ACC112 (cell line): Measurements from ENCODE around the gene TIMM10B.

Source experiments
- H2AFZ ChIP-seq: fragments of 200-600 bp; sonication (generic); one replicate; pipeline ENCODE4 v1.6.0; 2017; ENCODE audit warnings: antibody characterized with exemption, low read length; ENCODE audit not compliant: unreplicated experiment
- H3K27ac ChIP-seq: fragments of 200-600 bp; sonication (generic); 2 replicates; pipeline ENCODE4 v1.5.1; 2014; ENCODE audit warnings: low read depth, mild to moderate bottlenecking, antibody characterized with exemption, low read length, moderate library complexity
- H3K27me3 ChIP-seq: fragments of 200-600 bp; sonication (generic); 2 replicates; pipeline ENCODE4 v1.6.1; 2014; ENCODE audit warnings: mild to moderate bottlenecking, antibody characterized with exemption, low read length, moderate library complexity, mixed read lengths; ENCODE audit not compliant: insufficient read depth
- H3K36me3 ChIP-seq: fragments of 200-600 bp; sonication (generic); 2 replicates; pipeline ENCODE4 v1.6.1; 2016; ENCODE audit warnings: mild to moderate bottlenecking, antibody characterized with exemption, low read length, moderate library complexity, mixed read lengths; ENCODE audit not compliant: insufficient read depth
- H3K4me1 ChIP-seq: fragments of 200-600 bp; sonication (generic); one replicate; pipeline ENCODE4 v1.6.1; 2016; ENCODE audit warnings: low read length, mixed read lengths; ENCODE audit not compliant: insufficient read depth, unreplicated experiment, control insufficient read depth
- H3K4me3 ChIP-seq: fragments of 200-600 bp; sonication (generic); 2 replicates; pipeline ENCODE4 v1.5.1; 2014; ENCODE audit warnings: mild to moderate bottlenecking, low read depth, low read length
- H3K79me2 ChIP-seq: fragments of 200-600 bp; sonication (generic); one replicate; pipeline ENCODE4 v1.6.0; 2016; ENCODE audit warnings: low read length; ENCODE audit not compliant: control insufficient read depth, unreplicated experiment, insufficient read depth

The TIMM10B gene

GRCh38 chr11:6473451-6474412 lies 7.6 kb upstream of the TIMM10B start, which contains the start of gene TRIM3:
TRIM3 (minus strand) TSS chr11:6473941; CDS start chr11:6465695, 8,246 bp downstream.
- Histone ChIP-seq H3K27me3 (no peaks in the 10 kb centered on the region), H3K4me3 (peak within 1 kb of the TSS; percentile 84), H3K79me2 (peaks cover 14% of the 10 kb centered on the region), H3K36me3 (0 out of 2 replicates have a peak, but pooled peaks cover 8% of the 10 kb centered on the region), H3K27ac (peak within 1 kb of the TSS; percentile 62), H2AFZ (peak within 1 kb of the TSS; percentile 90), H3K4me1 (peaks cover 15% of the 10 kb centered on the region)

- Histone ChIP-seq H3K79me2 (peaks cover 18% of the 10 kb centered on the region), H3K27ac (peak overlapping the region; percentile 62), H3K4me1 (peaks cover 17% of the 10 kb centered on the region), H2AFZ (peak overlapping the region; percentile 90), H3K36me3 (0 out of 2 replicates have a peak, but pooled peaks cover 8% of the 10 kb centered on the region), H3K27me3 (no peaks in the 10 kb centered on the region), H3K4me3 (peak overlapping the region; percentile 84)
Measured at GRCh38 chr11:6474413-6474792, 6.9 kb upstream of the TIMM10B start.

- no peaks in the 10 kb centered on the region for H3K27me3 ChIP-seq
Measured at GRCh38 chr11:6474806-6475500, 6.3 kb upstream of the TIMM10B start.

GRCh38 chr11:6475936-6476335 lies 5.4 kb upstream of the TIMM10B start:
- H3K27ac ChIP-seq = peak overlapping the region; percentile 4; the same call in 1 of the 2 replicates
- no peaks in the 10 kb centered on the region for H3K27me3 ChIP-seq

More at GRCh38 chr11:6474806-6475500, 6.3 kb upstream of the TIMM10B start:
- H3K4me3 ChIP-seq = no peak overlapping the region; the same call in 1 of the 2 replicates
- 0 out of 2 replicates have a peak, but pooled peaks cover 8% of the 10 kb centered on the region for H3K36me3 ChIP-seq
- H3K79me2 ChIP-seq = peaks cover 21% of the 10 kb centered on the region
- H3K4me1 ChIP-seq = peaks cover 23% of the 10 kb centered on the region
- peak overlapping the region; percentile 62; the same call in 1 of the 2 replicates for H3K27ac ChIP-seq
- H2AFZ ChIP-seq = no peak overlapping the region

GRCh38 chr11:6476571-6476970 lies 4.7 kb upstream of the TIMM10B start:
- Histone ChIP-seq H3K79me2 (peaks cover 33% of the 10 kb centered on the region), H3K4me3 (no peak overlapping the region), H3K4me1 (peaks cover 29% of the 10 kb centered on the region), H3K27ac (no peak overlapping the region), H2AFZ (no peak overlapping the region), H3K27me3 (no peaks in the 10 kb centered on the region), H3K36me3 (0 out of 2 replicates have a peak, but pooled peaks cover 8% of the 10 kb centered on the region)

More at GRCh38 chr11:6475936-6476335, 5.4 kb upstream of the TIMM10B start:
- Histone ChIP-seq H3K4me3 (no peak overlapping the region), H3K36me3 (0 out of 2 replicates have a peak, but pooled peaks cover 8% of the 10 kb centered on the region), H3K4me1 (peaks cover 29% of the 10 kb centered on the region), H3K79me2 (peaks cover 29% of the 10 kb centered on the region), H2AFZ (no peak overlapping the region)

GRCh38 chr11:6480299-6480914 lies 894 bp upstream of the TIMM10B start:
- H3K36me3 ChIP-seq = peaks cover 35% of the 10 kb centered on the region
- H2AFZ ChIP-seq = peak overlapping the region; percentile 26
- H3K79me2 ChIP-seq = peaks cover 51% of the 10 kb centered on the region
- peak overlapping the region; percentile 72 for H3K27ac ChIP-seq
- H3K27me3 ChIP-seq = no peaks in the 10 kb centered on the region
- H3K4me1 ChIP-seq = peaks cover 27% of the 10 kb centered on the region
- peak overlapping the region; percentile 98 for H3K4me3 ChIP-seq

GRCh38 chr11:6481924-6482275 lies 599 bp downstream of the TIMM10B start:
- Histone ChIP-seq H3K36me3 (peaks cover 41% of the 10 kb centered on the region), H3K4me1 (peaks cover 27% of the 10 kb centered on the region), H2AFZ (peak overlapping the region; percentile 10), H3K27me3 (no peaks in the 10 kb centered on the region), H3K4me3 (peak overlapping the region; percentile 98), H3K79me2 (peaks cover 51% of the 10 kb centered on the region), H3K27ac (peak overlapping the region; percentile 72)

GRCh38 chr11:6482441-6482840 lies 1.1 kb downstream of the TIMM10B start:
- Histone ChIP-seq H3K4me1 (peaks cover 27% of the 10 kb centered on the region), H3K4me3 (peak overlapping the region; percentile 98), H3K79me2 (peaks cover 51% of the 10 kb centered on the region), H3K27me3 (no peaks in the 10 kb centered on the region), H2AFZ (no peak overlapping the region), H3K27ac (peak overlapping the region; percentile 72), H3K36me3 (peaks cover 37% of the 10 kb centered on the region)

GRCh38 chr11:6483015-6483414 lies 1.7 kb downstream of the TIMM10B start:
- no peak overlapping the region for H3K27ac ChIP-seq
- peaks cover 43% of the 10 kb centered on the region for H3K36me3 ChIP-seq
- peak overlapping the region; percentile 98 for H3K4me3 ChIP-seq
- peaks cover 27% of the 10 kb centered on the region for H3K4me1 ChIP-seq
- H3K79me2 ChIP-seq = peaks cover 51% of the 10 kb centered on the region
- H2AFZ ChIP-seq = no peak overlapping the region
- H3K27me3 ChIP-seq = no peaks in the 10 kb centered on the region

GRCh38 chr11:6485661-6486060 lies 4.4 kb downstream of the TIMM10B start:
- Histone ChIP-seq H3K79me2 (peaks cover 36% of the 10 kb centered on the region), H3K27me3 (no peaks in the 10 kb centered on the region), H3K4me1 (peaks cover 13% of the 10 kb centered on the region), H3K36me3 (peaks cover 45% of the 10 kb centered on the region), H3K27ac (no peak overlapping the region), H2AFZ (no peak overlapping the region), H3K4me3 (no peak overlapping the region)
